Mesenteric fat pad (tissue), 1 donor: ENCODE results near the gene ART4. TPM values are rescaled to one million over a fixed set of nuclear protein-coding genes. Genes with fewer than 3 reads are reported as not detected.

Experiments
- DNase-seq: peaks from one replicate; pipeline ENCODE4 v3.0.0-alpha.2; 2020; ENCODE audit warnings: low spot score
- total RNA-seq: library from RNA; stranded (reverse); fragmentation: NEBNext Ultra II Directional; extraction: Animal tissue kit (Norgen Biotek cat#: 25700); gene quantifications from one replicate; pipeline ENCODE4 v1.2.1, GENCODE V29; 2021
- donor health status: DM: yes; HTN: yes; CAD: no.

ART4 gene
- total RNA-seq, 1 donor from 2014 or later = 1.6 TPM

DNA sequence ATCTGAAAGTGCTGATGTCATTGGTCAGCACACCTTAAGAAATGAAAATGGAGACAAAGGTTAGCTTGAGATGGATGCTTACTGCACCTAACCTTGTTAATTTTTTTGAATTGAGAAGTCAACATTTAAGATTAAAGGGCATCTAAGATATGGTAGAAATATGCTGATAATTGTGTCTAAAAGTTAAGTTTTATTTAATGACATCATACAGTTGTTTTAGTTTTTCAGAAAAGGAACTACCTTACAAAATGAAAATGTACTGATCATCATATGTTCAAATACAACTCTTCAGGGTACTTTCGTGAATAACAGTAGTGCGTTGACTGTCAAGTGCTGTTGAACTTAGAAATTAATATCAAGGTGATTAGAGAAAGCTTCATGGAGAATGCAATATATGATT lies 31.8 kb downstream of the ART4 start:
- no peak for DNase-seq

DNA sequence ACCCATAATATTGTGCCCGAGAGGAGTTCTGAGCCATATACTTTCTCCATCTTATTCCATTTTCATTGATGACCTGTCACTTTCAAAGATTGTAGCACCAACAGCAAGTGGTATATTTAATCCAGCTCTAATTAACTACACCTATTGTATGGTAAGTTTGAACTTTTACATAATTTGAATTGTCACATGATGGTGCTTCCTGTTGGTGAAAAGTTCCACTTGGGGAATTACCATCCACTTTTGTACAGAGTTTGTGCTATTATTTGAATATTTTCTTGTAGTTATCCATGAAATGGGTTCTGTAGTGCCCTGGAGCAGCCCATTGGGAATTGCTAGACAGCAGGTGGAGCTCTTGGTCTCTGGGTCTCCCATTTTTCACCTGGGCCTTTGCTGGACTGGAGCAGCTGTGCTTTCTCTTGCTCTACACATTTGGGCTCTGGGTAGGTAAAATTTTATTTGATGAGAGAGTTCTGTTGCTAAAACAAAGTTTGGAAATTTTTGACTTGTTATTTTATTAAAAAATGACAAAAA lies 32.3 kb downstream of the ART4 start:
- DNase-seq = no peak

DNA sequence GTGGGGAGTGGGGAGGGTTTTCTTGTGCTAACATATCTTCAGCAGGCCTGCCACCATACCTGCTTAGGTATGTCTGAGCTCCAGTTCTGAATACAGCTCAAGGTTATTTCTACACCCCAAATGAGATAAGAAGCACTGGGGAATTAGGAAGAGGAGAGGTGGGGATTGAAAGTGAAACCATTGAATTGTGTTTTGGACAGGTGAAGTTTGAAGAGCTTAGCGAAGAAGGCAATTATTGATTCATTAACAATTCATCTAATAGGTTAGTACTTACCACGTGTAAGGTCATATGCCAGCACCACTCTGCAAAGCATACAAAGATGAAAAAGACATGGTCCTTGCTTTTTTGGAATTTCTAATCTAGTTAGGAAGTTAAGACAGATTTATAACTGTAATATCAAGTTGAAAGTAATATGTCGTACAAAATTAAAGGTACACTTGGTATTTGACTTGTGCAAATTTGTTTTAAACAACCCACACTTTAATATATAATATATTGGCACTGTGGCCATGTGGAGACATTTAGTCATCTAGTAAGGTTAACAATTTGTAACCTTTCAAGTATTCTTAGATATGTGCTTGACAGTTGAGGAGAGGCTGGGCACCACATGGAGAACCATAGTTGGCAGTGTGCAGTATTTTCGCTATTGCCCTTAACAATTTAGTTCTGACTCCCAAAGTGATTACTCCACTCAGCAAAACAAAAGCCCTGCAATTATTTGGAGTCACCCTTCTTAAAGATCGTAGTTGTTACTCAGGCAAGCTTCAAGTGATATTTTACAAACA lies 33.0 kb downstream of the ART4 start:
- no peak for DNase-seq

DNA sequence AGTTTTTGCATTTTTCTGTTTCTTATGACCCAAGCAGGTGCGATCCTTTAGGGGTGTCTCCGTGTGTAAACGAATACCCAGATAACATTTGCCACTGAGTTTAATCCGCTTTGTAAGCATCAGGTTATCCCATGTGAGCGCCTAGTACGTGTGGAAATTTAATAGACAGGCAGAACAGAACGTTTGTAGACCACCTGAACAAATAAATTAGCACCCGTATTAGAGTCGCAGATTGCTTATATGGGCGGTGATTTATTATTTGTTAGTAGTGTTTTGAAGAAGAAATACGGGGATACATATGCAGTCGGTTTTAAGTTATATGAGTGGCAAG lies 39.5 kb downstream of the ART4 start:
- DNase-seq = no peak

DNA sequence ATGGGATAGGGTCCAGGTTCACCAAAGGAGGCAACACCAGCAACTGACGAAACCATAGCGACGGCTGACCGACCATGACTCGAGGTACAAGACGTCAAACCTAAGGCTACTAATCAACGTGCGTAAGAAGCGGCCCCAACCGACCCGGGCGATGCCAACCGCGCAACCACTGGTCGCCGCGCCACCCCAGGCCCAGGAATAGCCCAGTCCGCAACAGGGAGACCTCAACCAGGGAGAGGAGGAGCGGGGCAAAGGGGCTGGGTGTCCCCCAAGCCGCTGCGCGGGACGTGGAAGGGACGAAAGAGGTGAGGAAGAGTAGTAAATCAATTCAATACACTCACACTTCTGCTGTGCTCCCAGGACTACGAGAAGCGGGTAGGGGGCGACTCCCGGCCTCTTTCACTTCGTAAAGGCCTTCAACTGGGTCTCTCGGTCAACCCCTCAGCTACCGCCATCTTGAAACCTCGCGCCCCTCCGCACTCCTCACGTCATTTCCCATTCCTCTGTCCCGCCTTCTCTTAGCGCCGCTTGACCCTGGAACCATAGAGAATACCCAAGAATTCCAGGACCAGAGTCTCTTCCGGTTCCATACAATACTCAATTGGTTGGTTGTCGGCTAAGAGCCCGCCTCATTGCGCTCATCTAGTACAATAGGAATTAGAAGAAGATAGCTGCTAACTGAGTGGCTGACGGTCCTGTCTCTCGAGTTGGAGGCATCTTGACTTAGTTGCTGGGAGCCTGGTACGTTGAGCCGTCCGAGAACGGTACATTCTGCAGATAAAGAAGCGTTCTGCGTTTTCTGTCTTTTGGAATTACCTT lies 40.1 kb downstream of the ART4 start, which contains the start of the genes C12orf60 and WBP11:
TSS of gene C12orf60 (plus strand) at position 660 of the 819 bp plus-strand sequence. CDS start 19,266 bp downstream, outside the sequence.
TSS of gene WBP11 (minus strand) at position 468 of the 819 bp plus-strand sequence. CDS start 2,095 bp downstream, outside the sequence.
- peak; percentile 93 for DNase-seq

DNA sequence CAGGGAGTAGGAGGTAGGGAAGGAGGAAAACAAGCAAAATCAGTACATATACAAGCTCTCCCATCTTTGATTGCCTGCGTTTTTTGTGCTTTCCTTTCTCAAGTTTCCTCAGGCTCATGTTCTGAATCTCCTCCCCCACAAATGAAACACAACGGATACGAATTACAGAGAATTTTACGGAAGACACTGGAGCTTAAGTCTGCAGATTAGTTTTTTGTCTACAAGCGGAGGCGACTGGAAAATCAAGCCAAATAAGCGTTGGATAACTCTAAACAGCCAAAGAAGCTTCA lies 40.7 kb downstream of the ART4 start:
- DNase-seq = no peak

DNA sequence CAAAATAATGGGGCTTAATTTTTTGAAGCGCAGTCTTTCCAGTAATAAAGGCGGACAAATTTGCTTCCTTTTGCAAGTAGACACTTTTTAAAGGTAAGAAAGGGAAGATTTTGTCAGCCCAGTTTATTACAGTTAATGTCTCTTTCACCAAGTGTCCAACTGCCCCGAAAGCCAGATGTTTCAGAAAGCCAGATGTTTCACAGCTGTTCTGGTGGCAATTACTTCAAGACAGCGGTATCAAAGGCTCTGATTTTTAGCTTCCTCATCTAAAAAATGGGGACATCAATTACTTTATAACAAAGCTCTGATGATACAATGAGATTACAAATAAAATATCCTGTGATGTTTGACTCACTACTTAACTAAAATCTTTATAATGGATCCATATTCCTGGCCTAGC lies 41.1 kb downstream of the ART4 start:
- no peak for DNase-seq

DNA sequence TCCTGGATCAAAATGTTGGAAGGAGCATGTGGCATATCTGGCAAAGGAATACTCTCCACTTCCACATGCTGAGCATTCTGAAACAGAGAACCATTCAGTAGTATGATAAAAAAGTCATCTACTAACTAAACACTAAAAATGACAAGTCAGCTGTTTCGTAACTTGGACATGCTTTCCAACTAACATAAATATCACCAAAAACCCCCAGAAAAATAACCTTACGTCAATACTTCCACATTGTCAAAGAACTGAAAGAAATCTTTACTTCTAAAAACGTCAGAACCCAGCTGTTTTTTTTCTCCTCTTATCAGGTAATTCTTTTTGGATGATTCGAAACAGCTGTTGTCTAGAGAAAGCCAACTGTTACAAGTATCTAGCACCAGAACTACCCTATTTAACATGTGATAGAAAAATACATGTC lies 48.3 kb downstream of the ART4 start:
- DNase-seq = no peak

DNA sequence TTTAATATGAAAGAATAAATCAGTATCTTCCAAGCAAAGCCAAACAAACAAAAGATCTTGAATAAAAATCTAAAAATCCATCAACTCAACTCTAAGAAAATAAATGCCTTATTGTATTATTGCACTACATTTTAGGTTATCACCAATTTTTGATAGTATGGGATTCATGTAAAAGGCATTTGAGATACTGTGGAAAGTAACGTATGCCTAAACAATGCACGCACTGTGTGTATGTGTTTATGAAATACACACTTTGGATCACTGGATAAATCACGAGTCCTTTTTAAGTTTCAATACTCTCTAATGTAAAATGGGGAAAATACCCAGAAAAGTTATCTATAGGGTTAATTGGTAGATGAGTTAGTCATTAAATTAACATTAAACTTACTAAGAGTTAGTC lies 57.8 kb downstream of the ART4 start:
- no peak for DNase-seq

DNA sequence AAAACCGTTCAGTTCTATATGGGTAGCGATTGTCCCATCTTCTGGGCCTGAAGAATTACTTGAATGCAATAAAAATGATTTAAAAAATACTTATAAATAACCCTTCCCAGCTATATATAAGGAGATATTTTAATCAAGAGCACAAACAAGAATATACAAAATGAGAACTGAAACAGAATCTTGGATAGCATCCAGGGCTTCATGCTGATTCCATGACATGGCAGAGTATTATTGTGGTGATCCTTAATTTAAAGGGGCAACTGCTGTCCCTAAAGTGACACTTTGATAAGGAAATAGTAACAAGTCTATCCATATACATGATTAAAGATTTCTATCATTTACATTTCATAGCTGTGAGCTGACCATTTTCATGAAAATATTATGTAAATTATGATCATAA lies 58.9 kb downstream of the ART4 start:
- DNase-seq = no peak

DNA sequence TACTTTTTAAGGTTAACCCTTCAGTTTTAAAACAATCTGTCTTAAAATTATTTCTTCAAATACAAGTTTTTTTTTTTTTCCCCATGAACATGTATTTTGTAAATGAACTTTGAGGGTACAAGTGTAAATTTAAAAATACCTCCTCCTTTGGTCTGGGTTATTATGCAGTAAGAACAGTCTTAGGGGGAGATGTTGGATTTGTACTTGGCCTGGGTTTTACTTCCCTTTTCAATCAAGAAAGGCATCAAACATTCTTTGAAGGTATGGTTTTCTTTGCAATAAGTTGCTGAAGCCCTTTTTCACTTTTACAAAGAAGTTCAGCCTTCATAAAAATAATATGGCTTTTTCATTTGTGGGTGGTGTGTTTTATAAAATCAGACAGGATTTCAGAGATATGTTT lies 60.6 kb downstream of the ART4 start:
- no peak for DNase-seq

DNA sequence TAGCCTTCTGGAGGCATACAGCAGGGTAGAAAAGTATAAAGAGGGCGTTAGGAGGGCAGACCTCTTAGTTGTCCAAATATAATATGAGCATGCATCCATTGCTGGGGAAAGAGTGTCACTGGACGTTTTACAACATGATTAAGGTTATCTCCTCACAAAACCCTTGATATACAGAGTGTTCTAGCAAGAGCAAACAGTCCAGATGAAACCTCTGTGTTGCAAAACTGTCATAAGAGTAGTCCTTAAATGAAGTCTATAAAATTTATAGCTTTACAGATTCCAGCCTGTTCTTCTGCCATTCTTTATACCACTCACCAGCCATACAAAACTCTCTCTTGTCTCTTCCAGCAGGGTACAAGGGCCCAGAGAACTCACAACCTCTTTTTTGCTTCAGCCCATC lies 61.8 kb downstream of the ART4 start:
- DNase-seq = no peak

DNA sequence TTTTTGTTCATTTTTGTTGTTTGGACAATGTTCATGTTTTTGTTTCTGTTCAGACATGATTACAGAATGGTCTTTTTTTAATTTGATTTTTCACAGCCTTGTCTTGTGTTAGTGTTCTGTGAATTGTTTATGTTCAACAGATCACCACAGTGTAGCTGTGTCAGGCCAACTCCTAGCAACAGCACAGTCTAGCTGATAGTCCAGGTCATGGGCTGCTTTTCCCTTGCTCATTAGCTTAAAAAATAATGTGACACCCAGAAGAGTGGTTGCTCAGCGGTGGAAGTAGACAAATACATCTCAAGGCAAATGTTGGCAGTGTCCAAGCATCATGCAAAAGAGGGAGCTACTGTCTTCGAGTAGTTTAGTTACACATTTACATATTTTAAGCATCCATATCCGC lies 62.5 kb downstream of the ART4 start:
- DNase-seq = no peak

DNA sequence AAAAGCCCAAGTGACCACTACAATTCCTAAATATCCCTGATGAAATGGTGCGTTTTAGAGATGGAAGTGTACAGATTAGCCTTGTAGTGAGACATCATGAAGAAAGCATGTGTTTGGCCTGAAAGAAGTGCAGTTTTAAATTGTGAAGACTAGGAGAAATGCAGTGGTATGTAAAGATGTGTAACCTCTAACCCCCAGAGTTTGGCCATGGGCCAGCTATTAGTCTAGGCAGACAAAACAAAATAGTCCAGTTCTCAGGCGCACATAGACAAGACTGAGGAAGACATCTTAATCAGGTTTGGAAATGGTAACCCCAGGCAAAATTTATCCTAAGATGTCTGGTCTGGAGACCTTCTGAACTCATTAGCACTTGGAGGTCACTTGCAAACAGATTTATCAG lies 63.5 kb downstream of the ART4 start:
- DNase-seq = no peak

DNA sequence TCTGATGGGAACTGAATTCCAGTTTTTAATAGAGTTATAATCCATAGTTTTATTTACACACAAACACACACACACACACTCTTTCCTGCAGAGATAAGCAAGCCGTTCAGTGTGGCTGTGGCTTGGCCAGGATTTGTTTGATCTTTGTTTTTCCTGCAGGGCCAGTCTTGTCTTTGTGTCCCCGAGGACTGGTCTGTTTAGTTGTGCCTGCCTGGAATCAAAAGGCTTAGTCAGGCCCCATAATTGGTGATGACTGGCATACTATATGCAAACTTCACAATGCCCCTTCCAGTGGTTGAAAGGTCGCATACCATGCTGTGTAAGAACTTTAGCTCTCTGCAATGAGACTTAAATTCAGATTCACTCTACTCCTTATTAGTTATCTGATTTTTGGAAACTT lies 66.1 kb downstream of the ART4 start:
- DNase-seq = no peak

DNA sequence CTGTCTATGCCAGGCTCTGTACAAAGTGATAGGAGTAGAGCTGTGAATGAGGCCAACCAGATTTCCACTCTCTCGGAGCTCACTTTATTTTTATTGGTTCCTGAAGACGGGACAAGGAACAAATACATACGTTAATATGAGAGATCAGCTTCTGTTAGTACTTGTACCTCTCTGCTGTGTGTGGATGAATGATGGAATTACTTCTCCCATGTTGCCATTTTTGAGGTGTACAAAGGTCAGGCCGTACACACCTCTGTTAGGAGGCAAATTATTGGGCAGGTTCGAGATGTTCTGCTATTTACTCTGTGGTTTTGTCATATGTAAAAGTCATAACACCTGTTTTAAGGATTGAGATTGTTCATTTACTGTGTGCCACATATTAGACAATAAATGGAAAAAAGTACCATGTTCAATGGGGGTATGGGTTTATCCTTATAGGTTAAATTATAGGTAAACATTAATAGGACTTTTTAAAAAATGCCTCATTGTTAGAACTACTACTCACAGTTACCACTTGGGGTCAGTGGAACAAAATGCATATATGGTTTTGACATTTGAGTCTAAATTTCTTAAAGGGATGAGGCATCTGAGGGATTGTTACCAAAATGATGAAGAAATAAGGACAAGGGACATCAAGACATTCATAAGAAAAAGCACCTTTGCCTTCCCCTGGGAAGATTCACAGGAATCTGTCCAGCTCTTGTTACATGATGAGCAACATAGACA lies 66.9 kb downstream of the ART4 start:
- DNase-seq = no peak

DNA sequence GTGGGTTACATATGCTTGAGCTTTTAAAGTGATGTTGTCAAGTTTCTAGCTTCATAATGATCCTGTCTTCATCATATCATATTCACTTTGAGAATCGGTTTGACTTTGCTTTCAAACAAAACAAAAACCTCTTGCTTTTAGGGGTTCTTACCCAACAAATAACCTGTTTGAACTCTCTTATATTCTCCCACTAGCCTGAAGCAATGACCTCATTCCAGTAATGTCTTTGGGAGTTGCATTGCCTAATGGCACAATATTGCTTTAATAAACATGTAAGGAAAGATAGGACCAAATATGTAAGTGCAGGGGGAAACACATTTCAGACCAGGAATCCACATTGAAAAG lies 67.7 kb downstream of the ART4 start:
- no peak for DNase-seq

Other genes with a start within 250 kb of the ART4 start
- not detected for gene GUCY2C, start 146.9 kb downstream of the ART4 start, total RNA-seq
- 45.4 TPM for gene WBP11, start 40.0 kb downstream of the ART4 start, total RNA-seq
- gene C12orf60, start 39.9 kb downstream of the ART4 start, total RNA-seq = 0.51 TPM
- gene SMCO3, start 29.3 kb downstream of the ART4 start, total RNA-seq = not detected
- gene MGP, start 42.3 kb upstream of the ART4 start, total RNA-seq = 2,401 TPM
- 0.87 TPM for gene ERP27, start 95.0 kb upstream of the ART4 start, total RNA-seq
- 136 TPM for gene ARHGDIB, start 118.1 kb upstream of the ART4 start, total RNA-seq
- gene PDE6H, start 129.5 kb upstream of the ART4 start, total RNA-seq = not detected